Pons (tissue), 1 donor: ENCODE data around the gene KPNA3.
"Not testable (repeated sequence)": the region's sequence is repeated elsewhere in the genome, so short reads cannot be mapped to it uniquely, and the experiment has no call there.

Experiments used
- DNase-seq: peaks from one replicate; pipeline ENCODE4 v3.0.0-alpha.2; 2016; ENCODE audit warnings: low spot score

The KPNA3 gene

GRCh38 chr13:49749848-49750247 lies 42.6 kb downstream of the KPNA3 start:
- DNase-seq, result no peak

GRCh38 chr13:49746111-49746510 lies 46.4 kb downstream of the KPNA3 start:
- DNase-seq, result no peak

GRCh38 chr13:49740870-49741269 lies 51.6 kb downstream of the KPNA3 start:
- DNase-seq, result no peak

DNA sequence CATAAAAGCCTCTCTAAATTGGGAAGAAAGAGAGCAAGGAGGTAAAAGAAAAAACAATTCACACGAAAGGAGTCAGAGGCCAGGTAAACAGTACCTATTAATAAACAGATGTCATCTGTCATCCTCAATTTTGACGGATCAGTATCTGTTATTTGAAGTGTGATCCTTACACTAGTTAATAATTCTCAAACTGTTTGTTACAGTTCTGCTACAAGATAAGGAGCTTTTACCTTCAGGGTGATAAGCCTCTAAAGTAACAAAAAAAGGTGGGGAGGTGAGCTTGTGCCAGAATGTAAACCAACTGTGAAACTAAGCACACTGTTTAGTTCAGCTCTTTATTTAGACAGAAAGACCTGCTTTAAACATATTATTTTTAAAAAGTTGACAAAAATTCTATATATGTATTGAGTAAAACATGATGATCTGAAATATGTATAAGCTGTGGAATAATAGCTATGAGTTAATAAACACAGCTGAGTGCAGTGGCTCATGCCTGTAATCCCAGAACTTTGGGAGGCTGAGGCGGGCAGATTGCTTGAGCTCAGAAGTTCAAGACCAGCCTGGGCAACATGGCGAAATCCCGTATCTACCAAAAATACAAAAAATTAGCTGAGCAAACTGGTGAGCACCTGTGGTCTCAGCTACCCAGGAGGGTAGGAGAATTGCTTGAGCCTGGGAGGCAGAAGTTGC lies 52.8 kb downstream of the KPNA3 start:
- no peak for DNase-seq

DNA sequence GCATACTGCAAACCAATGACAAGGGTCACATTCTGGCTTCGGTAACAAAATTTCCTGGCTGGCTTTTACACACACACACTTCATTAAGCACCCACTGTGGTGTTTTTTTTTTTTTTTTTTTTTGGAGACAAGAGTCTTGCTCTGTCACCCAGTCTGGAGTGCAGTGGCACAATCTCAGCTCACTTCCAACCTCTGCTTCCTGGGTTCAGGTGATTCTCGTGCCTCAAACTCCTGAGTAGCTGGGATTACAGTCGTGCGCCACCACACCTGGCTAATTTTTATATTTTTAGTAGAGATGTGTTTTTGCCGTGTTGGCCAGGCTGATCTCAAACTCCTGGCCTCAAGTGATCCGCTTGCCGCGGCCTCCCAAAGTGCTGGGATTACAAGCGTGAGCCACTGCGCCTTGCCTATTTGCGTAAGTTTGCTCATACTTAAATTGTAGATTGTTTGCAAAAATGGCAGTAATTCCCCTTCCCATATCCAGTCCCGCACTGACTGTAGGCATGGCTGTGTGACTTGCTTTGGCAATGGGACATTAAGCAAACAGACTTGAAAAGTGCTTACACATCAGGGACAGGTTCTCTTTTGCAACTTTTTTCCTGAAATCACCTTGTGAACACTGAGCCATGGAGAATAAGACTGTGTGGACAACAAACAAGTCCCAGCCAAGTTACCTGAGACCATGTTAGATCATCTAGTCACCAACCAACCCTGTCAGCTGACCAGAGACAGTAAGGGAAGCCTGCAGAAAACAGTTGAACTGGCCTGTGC lies 59.1 kb downstream of the KPNA3 start:
- DNase-seq, result peak; percentile 35

DNA sequence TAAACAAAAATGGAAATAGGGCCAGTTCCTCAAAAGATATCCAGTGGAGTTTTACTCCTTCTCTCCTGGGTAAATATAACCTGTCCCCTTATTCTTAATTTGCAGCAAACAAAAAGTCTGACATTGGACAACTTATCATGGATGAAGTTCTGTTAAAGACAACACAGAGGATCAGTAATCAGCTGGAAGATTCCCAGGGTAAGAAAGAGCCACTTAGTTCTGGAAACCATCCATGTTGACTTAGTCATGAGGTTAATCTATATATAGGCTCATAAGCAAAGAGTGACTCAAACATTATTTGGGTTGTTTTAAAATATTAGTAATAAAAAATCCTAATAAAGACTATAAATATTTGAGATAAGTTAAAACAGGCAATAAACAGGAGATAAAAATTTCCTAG lies 60.7 kb downstream of the KPNA3 start:
- DNase-seq, result no peak

DNA sequence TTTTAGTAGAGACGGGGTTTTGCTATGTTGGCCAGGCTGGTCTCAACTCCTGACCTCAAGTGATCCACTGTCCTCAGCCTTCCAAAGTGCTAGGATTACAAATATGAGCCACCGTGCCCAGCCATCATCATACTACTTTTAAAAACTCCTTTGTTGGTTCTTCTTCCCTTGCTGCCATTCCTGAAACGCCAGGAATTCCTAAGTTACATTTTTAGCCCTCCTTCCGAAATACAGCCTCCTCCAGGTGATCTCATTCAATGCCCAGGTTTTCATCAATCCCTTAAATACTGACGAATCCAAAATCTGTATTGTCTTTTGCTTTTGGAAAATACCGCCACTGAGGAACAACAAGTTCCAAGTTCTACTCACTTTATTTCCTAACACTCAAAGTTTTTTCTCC lies 75.9 kb downstream of the KPNA3 start:
- no peak for DNase-seq

DNA sequence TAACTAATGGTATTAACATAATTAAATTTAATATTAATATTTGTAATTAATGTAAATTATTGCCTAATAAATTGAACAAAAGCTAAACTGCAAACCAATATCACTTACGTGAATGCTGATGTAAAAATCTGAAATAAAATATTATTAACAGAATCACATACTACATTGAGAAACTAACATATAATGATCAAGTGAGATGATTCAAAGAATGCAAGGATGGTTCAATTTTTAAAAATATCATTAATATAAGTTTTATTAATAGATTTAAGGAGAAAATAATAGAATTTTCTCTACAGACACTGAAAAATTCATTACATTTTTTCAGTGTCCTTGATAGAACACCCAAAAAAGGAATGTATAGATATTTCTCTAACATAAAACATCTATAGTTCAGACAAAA lies 77.7 kb downstream of the KPNA3 start:
- no peak for DNase-seq

DNA sequence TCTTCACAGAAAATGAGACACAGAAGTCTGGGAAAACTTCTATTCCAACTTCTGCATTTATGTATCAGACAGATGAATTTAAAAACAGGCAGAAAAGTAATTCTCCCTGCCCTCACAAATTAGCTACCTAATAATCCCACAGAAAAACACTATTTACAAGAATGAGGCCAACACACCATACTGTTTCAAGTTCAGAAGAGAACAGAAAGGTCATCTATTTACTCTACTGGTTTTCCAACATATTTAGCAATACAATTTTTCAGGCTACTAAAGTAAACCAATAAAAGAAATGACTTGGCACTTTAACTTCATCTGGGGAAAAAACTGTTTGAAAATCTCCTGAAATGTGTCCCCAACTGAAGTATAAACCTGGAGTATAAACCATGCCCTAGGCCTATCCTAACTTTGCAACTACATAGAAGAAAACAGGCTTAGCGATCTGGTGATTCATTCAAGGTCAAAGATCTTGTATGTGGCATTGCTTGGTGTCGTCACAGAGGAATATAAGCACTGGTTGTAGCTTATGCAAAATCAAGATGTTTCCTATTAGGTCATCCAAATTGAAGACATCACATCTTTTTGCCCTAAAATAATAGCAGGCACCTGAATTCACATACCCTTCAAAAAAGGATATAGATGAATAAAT lies 81.1 kb downstream of the KPNA3 start:
- DNase-seq, result no peak

- DNase-seq, result not testable (repeated sequence)
Measured at GRCh38 chr13:49704264-49704663, 88.2 kb downstream of the KPNA3 start.

- DNase-seq, result peak; percentile 88
Measured at GRCh38 chr13:49701491-49701890, 91.0 kb downstream of the KPNA3 start.

GRCh38 chr13:49697468-49697867 lies 95.0 kb downstream of the KPNA3 start:
- DNase-seq, result no peak

GRCh38 chr13:49694446-49694845 lies 98.0 kb downstream of the KPNA3 start:
- no peak for DNase-seq

- DNase-seq, result no peak
Measured at GRCh38 chr13:49693877-49694276, 98.6 kb downstream of the KPNA3 start.

GRCh38 chr13:49693191-49693733 lies 99.2 kb downstream of the KPNA3 start:
- no peak for DNase-seq

- peak; percentile 74 for DNase-seq
Measured at GRCh38 chr13:49690995-49691784, 101.3 kb downstream of the KPNA3 start, which contains the start of gene EBPL. EBPL (minus strand) TSS chr13:49691486; CDS start chr13:49691424, 62 bp downstream.

DNA sequence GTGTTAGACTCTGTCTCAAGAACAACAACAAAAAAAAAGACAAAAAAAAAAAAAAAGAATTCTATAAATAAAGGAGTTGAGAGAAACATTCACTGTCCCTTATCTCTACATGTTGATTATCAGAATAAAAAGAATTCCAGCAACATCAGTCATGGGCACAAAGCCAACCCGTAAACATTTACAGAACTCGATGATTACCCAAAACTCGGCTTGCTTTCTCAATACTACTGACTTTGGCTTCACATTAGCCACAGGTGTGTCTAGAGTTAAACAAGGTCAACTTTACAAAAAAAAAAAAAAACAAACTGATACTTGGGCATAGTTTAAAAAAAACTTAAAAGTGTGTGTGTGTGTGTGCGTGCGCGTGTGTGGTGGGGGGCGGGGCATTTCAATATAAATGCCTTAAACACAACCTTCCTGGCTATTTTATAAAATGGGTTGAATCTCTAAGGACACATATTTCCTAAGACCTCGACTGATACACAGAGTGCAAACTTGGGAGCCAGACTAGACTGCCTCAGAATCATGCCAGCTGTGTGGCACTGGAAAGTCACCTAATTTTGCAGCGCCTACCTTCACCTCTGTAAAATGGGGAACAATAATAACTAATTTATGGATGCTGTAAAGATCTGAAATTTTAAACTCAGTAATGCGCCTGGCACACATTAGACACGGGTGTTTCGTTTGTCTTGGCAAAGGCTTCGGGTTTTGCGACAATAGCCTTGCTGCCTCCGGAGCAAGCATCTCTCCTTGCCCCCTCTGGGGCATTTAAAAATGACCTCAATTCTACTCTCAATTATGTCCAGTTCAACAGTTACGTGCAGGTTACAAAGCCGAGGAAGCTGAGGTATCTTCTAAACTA lies 102.1 kb downstream of the KPNA3 start:
- peak; percentile 26 for DNase-seq

- DNase-seq, result no peak
Measured at GRCh38 chr13:49683489-49683888, 109.0 kb downstream of the KPNA3 start.

- no peak for DNase-seq
Measured at GRCh38 chr13:49681842-49682435, 110.5 kb downstream of the KPNA3 start.

DNA sequence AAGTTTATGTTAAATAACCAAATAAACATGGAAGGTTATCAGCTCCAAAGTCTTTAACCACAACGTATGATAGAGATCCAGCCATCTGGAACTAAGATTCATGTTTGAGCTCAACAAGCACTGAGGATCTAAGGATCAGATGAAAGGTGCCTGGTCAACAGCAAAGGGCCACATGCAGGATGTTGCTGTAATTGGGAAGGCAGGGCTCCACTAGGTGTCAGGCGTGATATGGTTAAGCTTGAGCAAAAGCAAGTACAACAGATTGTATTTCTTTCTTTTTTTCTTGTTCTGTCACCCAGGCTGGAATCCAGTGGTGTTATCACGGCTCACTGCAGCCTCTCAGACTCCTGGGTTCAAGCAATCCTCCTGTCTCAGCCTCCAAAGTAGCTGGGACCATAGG lies 113.2 kb downstream of the KPNA3 start:
- DNase-seq, result no peak
